22Rv1 (cell line): ENCODE data around the gene SARDH.

ENCODE experiments used
- H3K27ac ChIP-seq: fragments of 450-650 bp; 2 replicates; pipeline ENCODE4 v1.5.1; 2017
- CTCF ChIP-seq: fragments of 450-650 bp; IDR thresholded peaks from 2 replicates; pipeline ENCODE4 v1.5.1; 2017; ENCODE audit warnings: mild to moderate bottlenecking
- ZFX ChIP-seq: fragments of 450-650 bp; IDR thresholded peaks from 2 replicates; pipeline ENCODE4 v1.6.1; 2017; ENCODE audit warnings: antibody characterized with exemption, borderline replicate concordance

The SARDH gene

GRCh38 chr9:133740911-133741310 lies 2.8 kb upstream of the SARDH start:
- H3K27ac ChIP-seq, result no peak overlapping the region
- TF ChIP-seq CTCF (no peak), ZFX (no peak)

- TF ChIP-seq ZFX, result no peak
- TF ChIP-seq CTCF, result no peak
- H3K27ac ChIP-seq, result no peak overlapping the region
Observed at GRCh38 chr9:133739408-133740280, 1.5 kb upstream of the SARDH start.

- H3K27ac ChIP-seq, result no peak overlapping the region
Observed at GRCh38 chr9:133738640-133739225, 581 bp upstream of the SARDH start.

GRCh38 chr9:133737071-133737773 lies 930 bp downstream of the SARDH start:
- TF ChIP-seq ZFX (no peak), CTCF (no peak)
- H3K27ac ChIP-seq, result no peak overlapping the region

More at GRCh38 chr9:133738640-133739225, 581 bp upstream of the SARDH start:
- TF ChIP-seq ZFX (no peak), CTCF (no peak)

- TF ChIP-seq ZFX, result no peak
- TF ChIP-seq CTCF, result no peak
- H3K27ac ChIP-seq, result no peak overlapping the region
Observed at GRCh38 chr9:133735931-133736330, 2.2 kb downstream of the SARDH start.

GRCh38 chr9:133735415-133735775 lies 2.8 kb downstream of the SARDH start:
- no peak overlapping the region for H3K27ac ChIP-seq
- TF ChIP-seq ZFX, result no peak
- TF ChIP-seq CTCF, result no peak
